HepG2 (cell line): Measurements from ENCODE around the gene COL4A3. TPM values are rescaled to one million over a fixed set of nuclear protein-coding genes. Genes with fewer than 3 reads are reported as not detected.

Experiments used
- ATAC-seq: fragments of 200-7000 bp; cut with Tn5 transposase; 3 replicates; pipeline ENCODE4 v1.9.1; 2020; ENCODE audit warnings: mild to moderate bottlenecking, moderate library complexity
- BruUV-seq: library from RNA; stranded (reverse); fragments of 400-500 nt; replicated peaks from 2 replicates; lab custom pipeline; 2021; lab: Mats Ljungman, UMichigan
- CTCF ChIA-PET: fragments of 300-600 bp; formaldehyde crosslinking; extraction: SDS; loops from one replicate; lab custom pipeline; 2021; ENCODE audit warnings: low total read pairs, inconsistent platforms, low intra/inter-chr PET ratio; lab: Yijun Ruan, JAX
- POLR2A ChIA-PET: fragments of 350-600 bp; sonication (Branson Sonifier 250); formaldehyde crosslinking; loops from one replicate; lab custom pipeline; 2020; ENCODE audit warnings: antibody characterized with exemption, inconsistent platforms; lab: Yijun Ruan, JAX
- DNase-seq: peaks from one replicate; pipeline ENCODE4 v3.0.0-alpha.2; 2015; ENCODE audit warnings: low spot score
- FAIRE-seq: peaks from 3 replicates; lab custom pipeline; 2011; peaks lifted over from hg19 to GRCh38; lab: Jason Lieb, UNC
- H2AFZ ChIP-seq: one replicate; pipeline ENCODE4 v1.6.1; 2011; ENCODE audit warnings: low read length, inconsistent platforms
- H3K27ac ChIP-seq: fragments of 300-600 bp; 3 replicates; pipeline ENCODE4 v1.8.0; 2011; ENCODE audit warnings: mixed run types, mild to moderate bottlenecking, mixed read lengths, low read length, inconsistent platforms; ENCODE audit not compliant: insufficient read depth; ENCODE audit errors: extremely low read length
- H3K27me3 ChIP-seq, 2 experiments: fragments of 200-600 bp in 1 of 2; 2 replicates in 1 of 2; 3 replicates in 1 of 2; pipeline versions ENCODE4 v1.6.0 to v1.8.0; 2011; ENCODE audit warnings: low read length in 2 of 2, mild to moderate bottlenecking in 2 of 2, moderate library complexity in 2 of 2, inconsistent platforms in 1 of 2; ENCODE audit not compliant: insufficient read depth in 2 of 2, control insufficient read depth in 1 of 2
- H3K36me3 ChIP-seq, 2 experiments: fragments of 200-600 bp in 1 of 2; replicated peaks in 1 of 2; 2 replicates in 1 of 2; 3 replicates in 1 of 2; pipeline versions ENCODE4 v1.5.1 to v1.8.0; 2011; ENCODE audit warnings: low read length in 2 of 2, inconsistent platforms in 1 of 2; ENCODE audit not compliant: insufficient read depth in 2 of 2, control insufficient read depth in 1 of 2
- H3K4me1 ChIP-seq: 2 replicates; pipeline ENCODE4 v1.5.1; 2012; ENCODE audit warnings: low read length, inconsistent platforms; ENCODE audit not compliant: insufficient read depth
- H3K4me2 ChIP-seq: 2 replicates; pipeline ENCODE4 v1.6.0; 2011; ENCODE audit warnings: low read depth, low read length, inconsistent platforms
- H3K4me3 ChIP-seq, 3 experiments: fragments of 200-600 bp in 1 of 3; sonication (generic), shearing (Covaris generic) in 1 of 3; replicated peaks in 1 of 3; 2 replicates each; pipeline ENCODE4 v1.5.1; 2011 to 2016; ENCODE audit warnings: low read length in 3 of 3, inconsistent platforms in 2 of 3, low read depth in 2 of 3, mild to moderate bottlenecking in 2 of 3, control low read depth in 1 of 3, mixed read lengths in 1 of 3; ENCODE audit not compliant: insufficient read depth in 1 of 3
- H3K79me2 ChIP-seq: one replicate; pipeline ENCODE4 v1.6.1; 2011; ENCODE audit warnings: low read length, inconsistent platforms; ENCODE audit not compliant: insufficient read depth
- H3K9ac ChIP-seq: 2 replicates; pipeline ENCODE4 v1.6.0; 2011; ENCODE audit warnings: mild to moderate bottlenecking, low read depth, low read length, inconsistent platforms; ENCODE audit not compliant: insufficient read depth
- H3K9me3 ChIP-seq: 2 replicates; pipeline ENCODE4 v1.5.1; 2012; ENCODE audit warnings: mild to moderate bottlenecking, low read length
- H4K20me1 ChIP-seq: 2 replicates; pipeline ENCODE4 v1.6.0; 2011; ENCODE audit warnings: inconsistent platforms, mild to moderate bottlenecking, low read length, moderate library complexity; ENCODE audit not compliant: insufficient read depth
- CC2D1A ChIP-seq: sonication (generic); formaldehyde crosslinking; IDR thresholded peaks from 2 replicates; pipeline ENCODE4 v1.8.1; 2023; ENCODE audit warnings: mild to moderate bottlenecking, missing genetic modification reagents
- CCAR2 ChIP-seq: fragments of 200-400 bp; formaldehyde crosslinking; optimal IDR thresholded peaks from 2 replicates; pipeline ENCODE3; 2018; ENCODE audit warnings: low read depth, mild to moderate bottlenecking, low read length, moderate library complexity
- FOXM1 ChIP-seq: sonication (generic); formaldehyde crosslinking; IDR thresholded peaks from 2 replicates; pipeline ENCODE4 v1.5.0; 2020; ENCODE audit warnings: missing genetic modification reagents
- KDM4B ChIP-seq: sonication (generic); formaldehyde crosslinking; IDR thresholded peaks from 2 replicates; pipeline ENCODE4 v1.4.0; 2020; ENCODE audit warnings: missing genetic modification reagents
- NAIF1 ChIP-seq: sonication (generic); formaldehyde crosslinking; IDR thresholded peaks from 2 replicates; pipeline ENCODE4 v1.5.0; 2020; ENCODE audit warnings: mild to moderate bottlenecking, missing genetic modification reagents, borderline replicate concordance
- PHF8 ChIP-seq: sonication (generic); formaldehyde crosslinking; IDR thresholded peaks from 2 replicates; pipeline ENCODE4 v1.5.0; 2020; ENCODE audit warnings: missing genetic modification reagents
- RCOR2 ChIP-seq: IDR thresholded peaks from 2 replicates; pipeline ENCODE4 v1.6.1; 2016; ENCODE audit warnings: missing biosample characterization, missing genetic modification reagents
- RXRB ChIP-seq: IDR thresholded peaks from 2 replicates; pipeline ENCODE4 v1.6.1; 2016; ENCODE audit warnings: borderline replicate concordance, missing genetic modification reagents, missing compliant biosample characterization
- SMARCC2 ChIP-seq: fragments of 450-650 bp; IDR thresholded peaks from 2 replicates; pipeline ENCODE4 v1.6.1; 2017; ENCODE audit warnings: antibody characterized with exemption, mild to moderate bottlenecking
- SRSF4 ChIP-seq: fragments of 200-400 bp; formaldehyde crosslinking; IDR thresholded peaks from one replicate; pipeline ENCODE4 v1.6.1; 2018; ENCODE audit warnings: mild to moderate bottlenecking, low read depth, low read length, moderate library complexity; ENCODE audit not compliant: poor library complexity, severe bottlenecking
- ZBTB42 ChIP-seq: sonication (generic); formaldehyde crosslinking; IDR thresholded peaks from 2 replicates; pipeline ENCODE4 v1.5.0; 2020; ENCODE audit warnings: mild to moderate bottlenecking, missing genetic modification reagents
- ZNF225 ChIP-seq: sonication (generic); formaldehyde crosslinking; IDR thresholded peaks from 2 replicates; pipeline ENCODE4 v1.4.0; 2020; ENCODE audit warnings: mild to moderate bottlenecking, missing genetic modification reagents
- WGBS: methylation state at CpG from one replicate; pipeline ENCODE4 v1.1.6; 2017; ENCODE audit warnings: low lambda C conversion rate; 5-methylcytosine and 5-hydroxymethylcytosine counted together
- in situ Hi-C: cut with HindIII; loops from 2 replicates; pipeline ENCODE4 v1.10.0; 2017; ENCODE audit warnings: low pct_unique_long_range_greater_than_20kb; ENCODE audit not compliant: extremely low pct_ligation_motif_present
- intact Hi-C: fragments of 100-400 bp; cut with micrococcal nuclease; formaldehyde crosslinking; loops from one replicate; pipeline ENCODE4 v1.10.0; 2022; ENCODE audit not compliant: unreplicated experiment
- polyA plus RNA-seq, 8 experiments: library from polyadenylated mRNA; depleted of rRNA in 3 of 8; stranded (reverse) in 7 of 8; unstranded in 1 of 8; fragments of >200 nt; fragmentation: Illumina TruSeq in 4 of 8; extraction: Trizol in 4 of 8; gene quantifications; 2 replicates each; pipeline versions ENCODE4 v1.2.1 to v1.2.3, GENCODE V29; 2011 to 2016; ENCODE audit warnings: low read depth in 4 of 8, missing spikeins in 1 of 8, mixed read lengths in 1 of 8; ENCODE audit not compliant: insufficient read depth in 1 of 8
- total RNA-seq, 5 experiments: library from RNA; depleted of rRNA; stranded (reverse); fragments of >200 nt; fragmentation: Illumina TruSeq; extraction: Trizol; gene quantifications; 2 replicates each; pipeline ENCODE4 v1.2.3, GENCODE V29; 2016; ENCODE audit warnings: low read depth in 1 of 5
- TF ChIP-seq, protein P1 (sequence below): sonication (generic); formaldehyde crosslinking; IDR thresholded peaks from 2 replicates; pipeline ENCODE4 v1.5.0; 2020; ENCODE audit warnings: missing genetic modification reagents

The COL4A3 gene
- total and polyA plus RNA-seq, 2 of the 13 experiments (the other 11 are each of a cell fraction or from before 2014, with no cell fraction given), result 0.02 TPM; not detected in 1

DNA sequence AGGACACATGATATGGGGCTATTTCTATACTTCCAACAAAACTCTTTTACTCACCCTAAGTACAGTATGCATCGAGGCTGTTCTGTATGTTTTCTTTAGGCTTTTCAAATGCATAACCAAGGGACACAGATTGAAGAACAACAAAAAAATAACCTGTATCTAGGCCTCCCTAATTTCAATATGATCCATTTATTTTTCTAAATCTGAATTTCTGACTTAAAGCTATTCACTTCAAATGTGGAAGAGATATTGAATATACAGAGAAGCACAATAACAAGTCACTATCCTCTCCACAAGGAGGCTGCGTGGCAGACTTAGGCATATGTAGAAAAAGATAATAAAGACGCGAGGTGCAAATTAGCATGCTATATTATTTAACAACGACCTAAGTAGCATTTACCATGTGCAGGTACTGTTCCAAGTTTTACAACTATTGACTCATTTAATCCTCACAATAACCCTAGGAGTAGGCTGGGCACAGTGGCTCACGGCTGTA lies 121.4 kb downstream of the COL4A3 start:
- H3K27me3 ChIP-seq, result no peaks in the 10 kb centered on the region
- H3K4me2 ChIP-seq, result no peak overlapping the region
- 73% methylated on average over 6 of the region's 6 CpGs for WGBS
- no peak overlapping the region for H3K4me3 ChIP-seq
- H3K9me3 ChIP-seq, result no peaks in the 10 kb centered on the region
- no TSS peak for BruUV-seq
- TF ChIP-seq RXRB (CRISPR knock-in tag) (no peak), NAIF1 (CRISPR knock-in tag) (no peak), ZNF225 (CRISPR knock-in tag) (no peak), FOXM1 (CRISPR knock-in tag) (no peak), ZBTB42 (CRISPR knock-in tag) (no peak), CCAR2 (no peak), SMARCC2 (no peak), CC2D1A (no peak), KDM4B (CRISPR knock-in tag) (no peak), SRSF4 (no peak), PHF8 (CRISPR knock-in tag) (no peak), RCOR2 (CRISPR knock-in tag) (no peak)
- TF ChIP-seq, protein P1, sequence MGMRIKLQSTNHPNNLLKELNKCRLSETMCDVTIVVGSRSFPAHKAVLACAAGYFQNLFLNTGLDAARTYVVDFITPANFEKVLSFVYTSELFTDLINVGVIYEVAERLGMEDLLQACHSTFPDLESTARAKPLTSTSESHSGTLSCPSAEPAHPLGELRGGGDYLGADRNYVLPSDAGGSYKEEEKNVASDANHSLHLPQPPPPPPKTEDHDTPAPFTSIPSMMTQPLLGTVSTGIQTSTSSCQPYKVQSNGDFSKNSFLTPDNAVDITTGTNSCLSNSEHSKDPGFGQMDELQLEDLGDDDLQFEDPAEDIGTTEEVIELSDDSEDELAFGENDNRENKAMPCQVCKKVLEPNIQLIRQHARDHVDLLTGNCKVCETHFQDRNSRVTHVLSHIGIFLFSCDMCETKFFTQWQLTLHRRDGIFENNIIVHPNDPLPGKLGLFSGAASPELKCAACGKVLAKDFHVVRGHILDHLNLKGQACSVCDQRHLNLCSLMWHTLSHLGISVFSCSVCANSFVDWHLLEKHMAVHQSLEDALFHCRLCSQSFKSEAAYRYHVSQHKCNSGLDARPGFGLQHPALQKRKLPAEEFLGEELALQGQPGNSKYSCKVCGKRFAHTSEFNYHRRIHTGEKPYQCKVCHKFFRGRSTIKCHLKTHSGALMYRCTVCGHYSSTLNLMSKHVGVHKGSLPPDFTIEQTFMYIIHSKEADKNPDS, result no peak
- no peaks in the 10 kb centered on the region for H3K4me1 ChIP-seq
- no peaks in the 10 kb centered on the region for H3K36me3 ChIP-seq
- H4K20me1 ChIP-seq, result no peaks in the 10 kb centered on the region
- ChIA-PET POLR2A (no interaction called here), CTCF (no interaction called here)
- in situ Hi-C loops (no loop called here), intact Hi-C loops (no loop called here)
- H2AFZ ChIP-seq, result no peak overlapping the region
- no peak for ATAC-seq
- no peak for DNase-seq
- FAIRE-seq, result no peak
- H3K27ac ChIP-seq, result no peak overlapping the region
- no peak overlapping the region for H3K9ac ChIP-seq
- H3K79me2 ChIP-seq, result no peaks in the 10 kb centered on the region
